Measurements from ENCODE around the gene TPSAB1. TPM values are rescaled to one million over a fixed set of nuclear protein-coding genes. Genes with fewer than 3 reads are reported as not detected.

Gene TPSAB1
- total RNA-seq, 1 donor from 2014 or later, result not detected

DNA sequence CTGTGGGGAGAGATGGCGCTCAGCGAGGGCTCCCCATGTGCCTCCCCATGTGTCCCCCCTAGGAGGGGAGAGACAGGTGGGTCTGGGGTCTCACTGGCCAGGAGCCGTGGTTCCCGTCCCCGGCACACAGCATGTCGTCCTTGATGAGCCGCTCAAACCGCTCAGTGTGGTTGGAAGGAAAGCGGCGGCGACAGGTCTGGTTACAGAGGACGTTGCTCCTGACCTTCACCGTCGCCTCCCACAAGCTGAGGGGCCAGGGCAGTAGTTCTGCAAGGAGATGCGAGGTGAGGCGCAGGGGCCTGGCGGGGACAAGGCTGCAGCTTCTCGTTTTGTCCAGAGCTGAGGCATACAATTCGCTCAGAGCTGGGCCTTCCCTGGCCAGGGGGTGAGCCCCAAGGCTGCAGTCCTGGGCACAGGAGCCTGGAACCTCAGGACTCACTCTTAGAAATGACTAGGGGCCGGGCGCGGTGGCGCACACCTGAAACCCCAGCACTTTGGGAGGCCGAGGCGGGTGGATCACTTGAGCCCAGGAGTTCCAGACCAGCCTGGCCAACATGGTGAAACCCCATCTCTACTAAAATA is 46.1 kb downstream of the TPSAB1 start:
- Mint-ChIP-seq H3K27me3 (ENCODE audit: low read depth) (peaks cover 16% of the 10 kb centered on the region), H3K9me3 (no peaks in the 10 kb centered on the region), H3K4me1 (ENCODE audit: low read depth) (no peaks in the 10 kb centered on the region), H3K36me3 (ENCODE audit: low read depth) (no peaks in the 10 kb centered on the region), H3K4me3 (ENCODE audit: low read depth) (no peak overlapping the region), H3K27ac (no peak overlapping the region)
- intact Hi-C loops (cut with micrococcal nuclease), result no loop called here
- no peak for DNase-seq (ENCODE audit: low spot score)

DNA sequence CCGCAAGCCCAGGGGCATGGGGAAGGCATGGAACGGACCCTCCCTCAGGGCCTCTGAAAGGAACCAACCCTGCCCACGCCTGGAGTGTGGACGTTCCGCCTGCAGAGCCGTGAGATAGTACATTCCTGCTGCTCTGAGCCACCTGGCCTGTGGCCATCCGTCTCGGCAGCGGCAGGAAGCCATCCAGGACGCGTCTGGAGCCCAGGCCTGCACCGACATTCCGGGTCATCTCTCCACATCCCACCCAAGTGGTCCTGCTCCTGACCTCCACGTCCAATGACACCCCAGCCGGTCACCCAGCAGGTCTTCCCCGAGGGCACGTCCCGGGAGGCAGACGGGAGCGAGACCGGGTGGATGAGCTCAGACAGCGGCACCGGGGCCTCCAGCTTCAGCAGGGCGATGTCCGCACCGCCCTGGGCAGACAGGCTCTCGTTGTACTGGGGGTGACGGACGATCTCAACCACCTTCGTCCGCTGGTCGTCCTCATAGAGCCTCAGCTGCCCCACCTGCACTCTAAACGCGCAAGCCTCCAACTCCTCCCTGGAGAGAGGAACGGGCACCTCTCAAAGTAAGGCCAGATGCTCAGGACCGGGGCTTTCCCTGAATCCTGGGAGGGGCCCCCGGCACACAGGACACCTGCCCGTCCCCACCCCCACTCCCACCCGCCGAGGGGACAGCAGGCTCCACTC is 47.6 kb downstream of the TPSAB1 start:
- no peaks in the 10 kb centered on the region for H3K4me1 Mint-ChIP-seq (ENCODE audit: low read depth)
- H3K9me3 Mint-ChIP-seq, result no peaks in the 10 kb centered on the region
- H3K27ac Mint-ChIP-seq, result no peak overlapping the region
- H3K36me3 Mint-ChIP-seq (ENCODE audit: low read depth), result no peaks in the 10 kb centered on the region
- peaks cover 21% of the 10 kb centered on the region for H3K27me3 Mint-ChIP-seq (ENCODE audit: low read depth)
- DNase-seq (ENCODE audit: low spot score), result no peak
- intact Hi-C loops (cut with micrococcal nuclease), result no loop called here
- H3K4me3 Mint-ChIP-seq (ENCODE audit: low read depth), result no peak overlapping the region

DNA sequence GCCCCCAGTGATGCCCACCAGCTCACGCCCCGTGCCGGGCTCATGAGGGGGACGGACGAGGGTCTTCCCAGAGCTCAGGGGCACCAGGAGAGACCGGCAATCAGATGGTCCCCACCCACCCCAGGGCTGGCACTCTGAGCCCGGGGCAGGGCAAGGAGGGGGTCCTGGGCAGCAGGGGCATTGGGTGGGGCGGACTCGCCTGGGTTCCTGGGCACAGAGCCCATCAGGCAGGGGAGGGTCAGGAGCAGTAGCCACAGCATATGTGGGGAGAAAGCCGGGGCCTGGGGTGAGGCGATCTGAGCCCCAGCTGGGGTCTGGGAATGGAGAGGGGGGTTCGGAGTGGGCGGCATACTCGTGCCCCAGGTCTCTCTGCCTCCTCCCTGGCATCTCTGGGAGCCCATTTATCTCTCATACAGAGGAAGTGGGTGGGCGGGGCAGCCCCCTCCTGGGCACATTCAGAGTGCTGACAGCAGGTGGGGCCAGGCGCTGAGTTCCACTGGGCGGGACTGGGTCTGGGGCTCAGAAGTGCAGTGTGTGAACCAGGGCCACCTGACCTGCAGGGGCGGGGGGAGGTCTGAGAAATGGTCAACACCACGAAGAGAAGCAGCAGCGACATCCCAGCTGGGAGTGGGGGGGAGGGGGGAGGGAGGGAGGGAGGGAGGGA is 48.4 kb downstream of the TPSAB1 start:
- Mint-ChIP-seq H3K27me3 (ENCODE audit: low read depth) (peaks cover 22% of the 10 kb centered on the region), H3K9me3 (no peaks in the 10 kb centered on the region), H3K27ac (no peak overlapping the region), H3K4me1 (ENCODE audit: low read depth) (no peaks in the 10 kb centered on the region), H3K4me3 (ENCODE audit: low read depth) (no peak overlapping the region), H3K36me3 (ENCODE audit: low read depth) (no peaks in the 10 kb centered on the region)
- intact Hi-C loops (cut with micrococcal nuclease), result no loop called here
- DNase-seq (ENCODE audit: low spot score), result no peak

DNA sequence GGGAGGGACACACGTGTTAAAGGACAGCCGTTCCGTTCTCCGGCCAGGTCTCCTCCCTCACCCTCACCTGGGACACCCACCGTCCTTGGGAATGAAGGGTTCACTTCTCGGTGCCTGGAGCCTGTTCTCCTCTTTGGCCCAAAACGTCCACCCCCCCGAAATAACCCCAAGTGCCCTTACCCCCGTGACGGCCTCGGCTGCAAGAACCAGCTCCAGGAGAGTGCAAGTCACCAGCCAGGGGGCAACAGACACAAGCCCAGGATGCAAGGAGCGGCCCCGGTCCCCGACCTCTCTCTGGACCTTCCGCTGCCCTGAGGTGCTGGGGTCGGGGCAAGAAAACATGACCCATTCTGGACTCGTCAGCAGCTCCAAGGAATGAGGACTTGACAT is 49.0 kb downstream of the TPSAB1 start:
- Mint-ChIP-seq H3K9me3 (no peaks in the 10 kb centered on the region), H3K27me3 (ENCODE audit: low read depth) (peaks cover 22% of the 10 kb centered on the region), H3K4me1 (ENCODE audit: low read depth) (no peaks in the 10 kb centered on the region), H3K36me3 (ENCODE audit: low read depth) (no peaks in the 10 kb centered on the region), H3K4me3 (ENCODE audit: low read depth) (no peak overlapping the region), H3K27ac (no peak overlapping the region)
- intact Hi-C loops (cut with micrococcal nuclease), result no loop called here
- DNase-seq (ENCODE audit: low spot score), result no peak

DNA sequence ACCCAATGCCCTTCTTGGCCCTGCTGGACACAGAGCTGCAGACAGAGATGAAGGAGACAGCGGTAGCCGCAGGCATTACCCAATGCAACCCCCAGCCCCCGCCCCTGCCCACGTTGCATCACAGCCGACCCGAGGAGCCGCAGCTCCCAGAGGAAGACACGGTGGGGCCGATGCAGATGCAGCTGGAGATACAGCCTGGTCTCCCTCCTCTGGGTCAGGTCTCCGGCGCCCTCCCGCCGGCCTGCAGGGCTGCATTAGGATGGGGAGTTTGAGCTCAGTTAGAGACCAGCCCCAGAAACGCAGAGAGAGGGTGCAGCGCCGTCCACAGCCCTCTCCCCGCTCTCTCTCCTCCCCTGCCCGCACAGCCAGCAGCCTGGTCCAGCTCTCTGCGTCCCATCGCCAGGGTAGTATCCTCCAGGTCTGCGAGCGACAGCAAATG is 49.6 kb downstream of the TPSAB1 start:
- no peak for DNase-seq (ENCODE audit: low spot score)
- Mint-ChIP-seq H3K4me1 (ENCODE audit: low read depth) (no peaks in the 10 kb centered on the region), H3K4me3 (ENCODE audit: low read depth) (no peak overlapping the region), H3K27ac (no peak overlapping the region), H3K36me3 (ENCODE audit: low read depth) (no peaks in the 10 kb centered on the region), H3K27me3 (ENCODE audit: low read depth) (peaks cover 22% of the 10 kb centered on the region), H3K9me3 (no peaks in the 10 kb centered on the region)
- intact Hi-C loops (cut with micrococcal nuclease), result no loop called here

DNA sequence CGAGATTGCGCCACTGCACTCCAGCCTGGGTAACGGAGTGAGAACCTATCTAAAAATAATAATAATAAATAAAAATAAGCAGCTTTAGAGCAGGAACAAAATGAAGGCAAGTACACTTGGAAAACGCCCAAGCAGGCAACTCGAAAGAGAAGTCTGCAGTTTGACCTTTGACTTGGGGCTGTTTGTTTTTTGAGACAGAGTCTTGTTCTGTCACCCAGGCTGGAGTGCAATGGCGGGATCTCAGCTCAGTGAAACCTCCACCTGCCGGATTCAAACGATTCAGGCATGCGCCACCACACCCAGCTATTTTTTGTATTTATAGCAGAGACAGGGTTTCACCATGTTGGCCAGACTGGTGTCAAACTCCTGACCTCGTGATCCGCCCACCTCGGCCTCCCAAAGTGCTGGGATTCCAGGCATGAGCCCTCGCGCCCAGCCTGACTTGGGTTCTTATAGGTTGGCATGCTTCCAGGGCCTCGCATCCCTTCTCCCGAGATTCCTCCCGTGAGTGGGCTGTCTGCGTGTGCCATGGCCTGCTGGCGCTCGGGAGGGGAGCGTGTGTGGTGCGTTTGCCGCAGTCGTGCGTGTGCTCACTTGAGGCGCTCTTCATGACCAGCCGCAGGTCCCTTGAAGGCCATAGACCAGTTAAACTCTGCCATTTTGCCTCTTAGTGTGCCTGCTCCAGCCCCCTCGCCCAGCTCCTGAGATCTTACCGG is 50.5 kb downstream of the TPSAB1 start:
- no peaks in the 10 kb centered on the region for H3K4me1 Mint-ChIP-seq (ENCODE audit: low read depth)
- no peak overlapping the region for H3K27ac Mint-ChIP-seq
- H3K36me3 Mint-ChIP-seq (ENCODE audit: low read depth), result no peaks in the 10 kb centered on the region
- no peak for DNase-seq (ENCODE audit: low spot score)
- no peak overlapping the region for H3K4me3 Mint-ChIP-seq (ENCODE audit: low read depth)
- H3K9me3 Mint-ChIP-seq, result no peaks in the 10 kb centered on the region
- peaks cover 22% of the 10 kb centered on the region for H3K27me3 Mint-ChIP-seq (ENCODE audit: low read depth)
- intact Hi-C loops (cut with micrococcal nuclease), result no loop called here

DNA sequence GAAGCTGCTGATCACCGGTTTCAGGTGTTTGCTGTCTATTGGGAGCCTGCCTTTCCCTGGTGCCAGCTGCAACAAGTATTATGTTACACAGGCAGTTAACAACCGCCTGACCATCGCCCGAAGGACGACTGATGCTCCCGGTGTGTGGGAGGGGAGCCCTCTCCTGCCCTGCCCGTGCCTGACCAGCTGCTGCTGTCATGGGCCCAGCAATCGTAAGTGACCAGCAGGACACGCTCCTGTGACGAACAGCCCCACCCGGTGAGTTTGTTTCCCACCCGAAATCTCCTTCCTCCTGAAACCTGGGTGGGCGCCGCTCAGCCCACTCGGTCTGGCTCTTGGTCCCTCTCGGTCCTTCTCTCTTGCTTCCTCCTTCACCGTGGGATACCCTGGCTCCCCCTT is 51.1 kb downstream of the TPSAB1 start:
- DNase-seq (ENCODE audit: low spot score), result no peak
- Mint-ChIP-seq H3K27me3 (ENCODE audit: low read depth) (peaks cover 22% of the 10 kb centered on the region), H3K9me3 (no peaks in the 10 kb centered on the region), H3K4me3 (ENCODE audit: low read depth) (no peak overlapping the region), H3K4me1 (ENCODE audit: low read depth) (no peaks in the 10 kb centered on the region), H3K36me3 (ENCODE audit: low read depth) (no peaks in the 10 kb centered on the region), H3K27ac (no peak overlapping the region)
- intact Hi-C loops (cut with micrococcal nuclease), result no loop called here

Other genes with a start within 250 kb of the TPSAB1 start
- gene SSTR5, start 168.0 kb upstream of the TPSAB1 start, total RNA-seq, result not detected in 2 replicates
- gene C1QTNF8, start 144.5 kb upstream of the TPSAB1 start, total RNA-seq, result not detected in 2 replicates
- 0.09 TPM in 2 replicates for gene CACNA1H, start 87.6 kb upstream of the TPSAB1 start, total RNA-seq
- gene TPSG1, start 15.4 kb upstream of the TPSAB1 start, total RNA-seq, result not detected in 2 replicates
- gene TPSB2, start 10.5 kb upstream of the TPSAB1 start, total RNA-seq, result not detected in 2 replicates
- not detected in 2 replicates for gene TPSD1, start 15.4 kb downstream of the TPSAB1 start, total RNA-seq
- 264 and 265 TPM in 2 replicates for gene UBE2I, start 68.9 kb downstream of the TPSAB1 start, total RNA-seq
- gene BAIAP3, start 92.9 kb downstream of the TPSAB1 start, total RNA-seq, result 0.21 and 0.32 TPM in 2 replicates
- 64.1 and 72.9 TPM in 2 replicates for gene TSR3, start 111.2 kb downstream of the TPSAB1 start, total RNA-seq
- gene GNPTG, start 111.2 kb downstream of the TPSAB1 start, total RNA-seq, result 21.3 and 24.1 TPM in 2 replicates
- 36.3 and 44.6 TPM in 2 replicates for gene UNKL, start 174.0 kb downstream of the TPSAB1 start, total RNA-seq
- gene UQCC4, start 180.0 kb downstream of the TPSAB1 start, total RNA-seq, result 17.8 and 21.3 TPM in 2 replicates
- gene PERCC1, start 190.4 kb downstream of the TPSAB1 start, total RNA-seq, result not detected in 2 replicates
- 0.80 and 1.2 TPM in 2 replicates for gene CCDC154, start 203.9 kb downstream of the TPSAB1 start, total RNA-seq
- gene CLCN7, start 234.3 kb downstream of the TPSAB1 start, total RNA-seq, result 52.2 and 54.3 TPM in 2 replicates
- gene PTX4, start 248.2 kb downstream of the TPSAB1 start, total RNA-seq, result not detected in 2 replicates

Data from activated T-helper 2 cell treated with anti-CD3 and anti-CD28 coated beads, Interferon-gamma antibody, Interleukin-2, Interleukin-4, amounts not matched to agents 10 μg/mL and 5 μg/mL and 100 μg/mL, durations not matched to agents 14 hours and 24 hours and 36 hours (primary cell).